Activated CD4-positive, alpha-beta T cell treated with anti-CD3 and anti-CD28 coated beads, Interleukin-10, Interleukin-2, amounts not matched to agents 100 ng/mL and 50 ng/mL, durations not matched to agents 16 hours and 8 hours (primary cell): ENCODE data around the gene OR7G3.

Experiments used
- DNase-seq: peaks from one replicate; pipeline ENCODE4 v3.0.0-alpha.2; 2020

The OR7G3 gene

DNA sequence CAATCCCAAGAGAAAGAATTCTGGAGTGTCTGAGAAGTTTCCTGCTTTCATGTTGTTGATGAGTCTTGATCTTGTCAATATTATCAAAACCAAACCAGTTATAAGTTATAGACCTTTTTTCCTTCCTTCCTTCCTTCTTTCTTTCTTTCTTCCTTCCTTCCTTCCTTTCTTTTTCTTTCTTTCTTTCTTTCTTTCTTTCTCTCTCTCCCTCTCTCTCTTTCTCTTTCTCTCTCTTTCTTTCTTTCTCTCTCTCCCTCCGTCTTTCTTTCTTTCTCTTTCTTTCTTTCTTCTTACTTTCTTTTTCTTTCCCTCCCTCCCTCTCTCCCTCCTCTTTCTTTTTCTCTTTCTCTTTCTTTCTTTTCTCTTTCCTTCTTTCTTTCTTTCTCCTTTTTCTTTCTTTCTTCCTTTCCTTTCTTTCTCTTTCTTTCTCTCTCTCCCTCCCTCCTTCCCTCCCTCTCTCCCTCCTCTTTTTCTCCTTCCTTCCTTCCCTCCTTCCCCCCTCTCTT is at the start of gene OR7G3:
Gene OR7G3, minus strand, starts transcription at position 51 of the 506 bp plus-strand sequence. Its CDS starts 0 bp downstream, at position 51.
- no peak for DNase-seq

DNA sequence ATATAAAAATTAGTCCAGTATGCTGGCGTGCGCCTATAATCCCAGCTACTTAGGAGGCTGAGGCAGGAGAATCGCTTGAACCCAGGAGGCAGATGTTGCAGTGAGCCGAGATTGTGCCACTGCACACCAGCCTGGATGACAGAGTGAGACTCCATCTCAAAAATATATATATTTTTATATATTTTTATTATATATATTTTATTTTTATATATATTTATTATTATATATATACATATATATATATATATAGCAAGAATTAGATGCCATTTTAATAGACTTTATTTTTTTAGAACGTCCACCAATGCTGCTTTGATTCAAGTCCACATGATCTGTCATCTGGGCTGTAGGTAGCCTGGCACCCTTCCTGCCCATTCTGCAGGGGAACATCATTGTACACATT is 48.6 kb upstream of the OR7G3 start:
- no peak for DNase-seq

- DNase-seq = no peak
Observed at GRCh38 chr19:9171393-9171991, 44.7 kb upstream of the OR7G3 start.

- DNase-seq = no peak
Observed at GRCh38 chr19:9166846-9167245, 40.1 kb upstream of the OR7G3 start.

GRCh38 chr19:9165261-9165660 is 38.5 kb upstream of the OR7G3 start:
- DNase-seq = no peak

GRCh38 chr19:9161427-9161826 is 34.7 kb upstream of the OR7G3 start:
- no peak for DNase-seq

- DNase-seq = no peak
Observed at GRCh38 chr19:9159891-9160290, 33.1 kb upstream of the OR7G3 start.

DNA sequence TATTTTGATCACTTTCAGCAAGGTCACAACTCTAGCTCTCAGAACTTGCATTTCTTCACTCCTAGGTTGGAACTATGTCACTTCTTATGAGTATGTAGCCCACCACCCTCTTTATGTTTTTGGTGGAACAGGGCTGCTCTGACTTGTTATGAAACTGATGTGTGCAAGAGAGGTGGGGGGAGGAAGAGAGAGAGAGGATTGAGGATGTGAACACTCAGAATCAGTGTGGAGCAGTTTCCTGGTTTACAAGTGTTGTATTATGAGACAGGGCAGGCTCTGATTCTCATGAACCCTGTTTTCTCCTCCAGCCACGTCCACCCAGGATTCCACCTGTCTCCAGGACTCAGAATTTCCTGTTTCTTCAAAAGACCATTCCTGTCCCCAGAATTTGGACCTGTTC is 29.6 kb upstream of the OR7G3 start:
- DNase-seq = no peak

GRCh38 chr19:9155591-9155990 is 28.8 kb upstream of the OR7G3 start:
- DNase-seq = no peak

DNA sequence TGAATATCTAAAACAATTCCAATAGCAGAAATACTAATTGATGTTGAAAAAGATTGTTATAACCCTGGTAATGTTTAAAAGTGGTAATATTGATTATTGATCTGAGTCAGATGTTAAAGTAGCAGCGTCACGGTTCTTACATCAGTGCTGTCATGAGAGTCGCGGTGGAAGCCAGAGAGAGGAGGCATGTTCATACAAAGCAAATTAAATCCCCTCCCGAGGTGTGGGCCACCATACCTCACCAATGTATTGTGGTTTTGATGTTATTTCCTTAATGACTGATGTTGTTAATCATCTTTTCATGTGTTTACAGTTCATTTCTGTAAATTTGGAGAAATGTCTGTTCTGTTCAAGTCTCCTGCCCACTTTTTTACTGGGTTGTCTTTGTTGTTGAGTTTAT is 24.6 kb upstream of the OR7G3 start:
- DNase-seq = no peak

- no peak for DNase-seq
Observed at GRCh38 chr19:9150650-9151049, 23.9 kb upstream of the OR7G3 start.

DNA sequence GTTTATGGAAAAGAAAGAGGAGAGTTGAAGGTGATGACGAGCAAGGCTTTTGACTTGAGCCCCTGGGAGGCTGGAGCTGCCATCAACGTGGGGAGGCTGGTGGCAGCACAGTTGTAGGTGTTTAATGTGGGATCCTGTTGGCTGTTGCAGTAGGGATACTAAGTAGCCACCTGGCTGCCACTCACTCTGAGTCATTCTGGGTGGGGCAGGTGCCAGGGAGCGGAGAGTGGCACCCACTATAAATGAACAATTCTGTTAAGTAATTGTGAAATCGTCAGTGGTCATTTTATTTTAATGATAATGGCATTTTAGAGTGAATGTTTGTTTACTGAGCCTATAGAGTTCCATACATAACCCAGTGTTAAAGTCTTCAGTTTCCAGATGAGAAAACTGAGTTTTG is 23.2 kb upstream of the OR7G3 start:
- DNase-seq = no peak

GRCh38 chr19:9148697-9149096 is 21.9 kb upstream of the OR7G3 start:
- no peak for DNase-seq

DNA sequence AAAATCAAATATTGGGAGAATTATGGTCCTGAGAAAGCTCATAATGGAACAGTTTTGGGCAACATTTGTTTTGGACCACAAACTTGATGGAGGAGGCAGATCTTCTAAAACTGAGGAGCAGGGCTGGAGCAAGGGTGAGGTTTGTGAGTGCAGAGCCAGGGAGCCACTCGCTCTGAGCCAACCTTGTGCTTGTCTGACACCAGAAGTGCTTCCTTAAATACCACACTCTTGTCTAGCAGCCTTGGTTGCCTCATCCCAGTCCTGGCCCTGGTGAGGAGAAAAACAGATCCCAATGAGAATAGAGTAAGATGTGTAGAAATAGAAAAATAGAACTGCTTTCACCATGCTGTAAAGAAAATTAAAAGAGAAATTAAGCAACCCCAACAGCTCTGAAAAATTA is 20.1 kb upstream of the OR7G3 start:
- DNase-seq = no peak

GRCh38 chr19:9144920-9145319 is 18.2 kb upstream of the OR7G3 start:
- DNase-seq = no peak

DNA sequence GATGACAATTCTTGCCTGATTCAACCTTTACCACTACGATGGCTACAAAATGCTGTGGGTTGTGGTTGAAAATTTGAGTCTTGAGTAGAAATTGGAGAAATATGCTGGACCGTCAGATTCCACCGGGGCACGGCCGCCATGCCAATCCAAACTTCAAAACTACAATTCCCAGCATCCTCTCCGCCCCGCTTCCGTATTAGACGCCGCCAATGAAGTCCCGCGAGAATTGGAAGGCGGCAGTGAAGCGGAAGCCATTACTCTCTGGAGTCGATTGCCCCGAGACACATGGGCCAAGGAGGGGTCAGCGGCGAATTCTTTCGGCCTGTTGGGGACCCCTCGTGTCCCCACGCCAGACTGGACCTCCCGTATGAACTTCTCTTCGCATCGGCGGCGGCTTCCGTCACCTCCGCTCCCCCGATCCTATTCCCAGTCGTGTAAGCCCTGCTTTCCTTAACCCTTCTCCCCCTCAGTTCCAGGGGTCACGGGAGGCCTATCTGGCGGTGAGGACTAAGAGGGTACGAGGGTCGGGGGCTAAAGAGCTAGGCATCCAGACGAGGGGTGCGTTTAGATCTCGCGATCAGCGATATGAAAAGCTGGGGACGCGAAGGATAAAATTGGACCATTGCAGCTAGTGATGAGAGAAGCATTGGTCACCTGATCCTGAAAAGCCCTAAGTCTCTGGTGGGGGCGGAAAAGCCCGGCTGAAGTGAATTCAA is 13.6 kb upstream of the OR7G3 start, which contains the start of gene ZNF317:
Gene ZNF317, plus strand, starts transcription at position 239 of the 716 bp plus-strand sequence. CDS start 15,620 bp downstream, outside the sequence.
- DNase-seq = peak; percentile 94

DNA sequence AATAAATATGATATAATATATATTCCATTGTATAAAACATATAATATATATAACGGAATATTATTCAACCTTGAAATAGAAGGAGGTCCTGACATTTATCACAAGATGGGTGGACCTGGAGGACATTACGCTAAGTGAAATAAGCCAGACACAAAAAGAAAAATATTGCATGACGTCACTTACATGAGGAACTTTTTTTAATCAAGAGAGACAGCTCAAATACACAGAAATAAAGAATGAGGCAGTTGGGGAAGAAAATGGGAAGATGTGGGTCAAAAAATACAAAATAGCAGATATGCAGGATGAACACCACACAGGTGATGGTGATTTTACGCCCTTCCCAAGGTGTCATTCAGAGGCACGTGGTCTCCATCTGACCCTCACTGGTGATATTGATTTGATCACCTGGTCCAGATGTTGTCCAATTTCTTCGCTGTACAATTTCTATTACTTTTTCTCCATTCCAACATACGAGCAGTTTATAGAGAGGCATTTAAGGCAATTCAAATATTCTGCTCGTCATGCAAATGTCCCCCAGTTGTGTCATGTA is 12.9 kb upstream of the OR7G3 start:
- DNase-seq = no peak

DNA sequence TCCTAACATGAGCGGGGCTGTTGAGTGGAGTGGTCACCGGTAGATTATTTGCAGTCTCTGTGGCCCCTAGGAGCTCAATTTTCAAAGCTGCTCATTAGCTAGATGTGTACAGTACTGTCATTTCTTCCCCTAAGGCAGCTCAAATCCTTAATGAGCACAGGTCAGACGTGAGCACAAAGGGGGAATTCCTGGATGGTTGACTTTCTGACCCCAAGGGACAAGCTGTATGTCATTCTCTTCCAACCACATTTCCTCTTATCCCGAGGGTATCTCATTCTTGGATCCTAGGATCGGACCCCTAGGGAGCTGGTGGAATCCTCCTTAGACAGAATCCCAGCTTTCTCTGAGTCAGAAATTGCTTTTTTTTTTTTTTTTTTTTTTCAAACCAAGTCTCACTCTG is 5.7 kb upstream of the OR7G3 start:
- no peak for DNase-seq

DNA sequence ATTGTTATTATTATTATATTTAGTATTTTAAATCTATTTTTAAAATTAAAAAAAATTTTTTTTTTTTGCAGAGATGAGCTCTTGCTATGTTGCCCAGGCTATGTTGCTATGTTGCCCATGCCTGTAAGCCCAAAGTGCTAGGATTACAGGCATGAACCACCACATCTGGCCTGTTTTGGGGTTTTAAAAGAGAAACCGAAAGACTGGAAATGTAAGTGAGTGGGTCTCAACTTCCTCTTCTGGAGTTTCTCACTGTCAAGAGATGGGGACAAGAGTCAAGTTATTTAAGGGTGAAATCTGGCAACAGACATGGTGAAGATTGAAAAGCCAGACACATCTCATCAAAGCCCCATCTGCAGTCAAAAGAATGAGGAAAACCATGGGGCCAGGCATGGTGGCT is 4.2 kb upstream of the OR7G3 start:
- no peak for DNase-seq

GRCh38 chr19:9128171-9128570 is 1.4 kb upstream of the OR7G3 start:
- DNase-seq = no peak

DNA sequence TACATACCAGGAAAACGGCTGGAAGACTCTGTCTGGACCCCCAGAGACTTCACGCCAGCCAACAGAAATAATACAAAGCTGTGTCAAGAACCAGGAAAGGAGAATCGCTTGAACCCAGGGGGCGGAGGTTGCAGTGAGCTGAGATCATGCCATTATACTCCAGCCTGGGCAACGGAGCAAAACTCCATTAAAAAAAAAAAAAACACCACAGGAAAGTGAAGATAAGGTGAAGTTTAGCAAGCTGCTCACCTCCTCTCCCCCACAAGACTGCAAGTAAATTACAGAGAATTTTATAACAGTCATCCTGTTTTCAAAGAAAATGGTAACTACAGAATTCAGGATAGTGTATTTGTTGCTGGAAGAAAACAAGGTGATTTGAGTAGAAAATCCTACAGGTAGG is 10.2 kb downstream of the OR7G3 start:
- DNase-seq = no peak

GRCh38 chr19:9115307-9115813 is 11.4 kb downstream of the OR7G3 start, which contains the start of gene OR7G1:
Gene OR7G1 (minus strand): TSS chr19:9115763. CDS start chr19:9115763, 0 bp downstream.
- DNase-seq = no peak

GRCh38 chr19:9109959-9110358 is 16.8 kb downstream of the OR7G3 start:
- DNase-seq = no peak

GRCh38 chr19:9107375-9107774 is 19.4 kb downstream of the OR7G3 start, which contains the start of gene OR7G2:
Gene OR7G2 (minus strand): TSS chr19:9107475. CDS start chr19:9103243, 4,232 bp downstream.
- no peak for DNase-seq
